B cell (primary cell): Measurements from ENCODE around the gene STYK1. TPM values are rescaled to one million over a fixed set of nuclear protein-coding genes. Genes with fewer than 3 reads are reported as not detected.

Source experiments
- ATAC-seq: fragments of 200-7000 bp; cut with Tn5 transposase; one replicate; pipeline ENCODE4 v1.10.0; 2021; ENCODE audit warnings: low read depth, mild to moderate bottlenecking, moderate number of reproducible peaks, moderate library complexity
- CTCF ChIA-PET: fragments of 350-600 bp; sonication (Branson Sonifier 250); formaldehyde crosslinking; loops from one replicate; lab custom pipeline; 2021; ENCODE audit warnings: antibody characterized with exemption, inconsistent platforms; lab: Charles Lee
- POLR2A ChIA-PET: fragments of 350-600 bp; sonication (Branson Sonifier 250); formaldehyde crosslinking; loops from one replicate; lab custom pipeline; 2021; ENCODE audit warnings: antibody characterized with exemption; lab: Charles Lee
- DNase-seq: peaks from one replicate; pipeline ENCODE4 v3.0.0; 2013
- H2AFZ ChIP-seq: 2 replicates; pipeline ENCODE4 v1.6.1; 2012; ENCODE audit warnings: mild to moderate bottlenecking, low read depth, low read length; ENCODE audit not compliant: insufficient read depth, poor library complexity, severe bottlenecking
- H3K27ac ChIP-seq, 2 donors: 1 replicate in 1 of 2; 2 replicates in 1 of 2; pipeline ENCODE4 v1.5.1; 2012 to 2013; ENCODE audit warnings: low read length in 2 of 2, mild to moderate bottlenecking in 2 of 2, moderate library complexity in 1 of 2
- H3K27me3 ChIP-seq, 4 experiments: fragments of 200-600 bp in 1 of 4; sonication (generic) in 1 of 4; replicated peaks in 1 of 4; 1 replicate in 2 of 4; 2 replicates in 2 of 4; pipeline versions ENCODE4 v1.6.1 to v1.7.0; 2013 to 2016; ENCODE audit warnings: low read length in 3 of 4, mild to moderate bottlenecking in 2 of 4, mixed read lengths in 1 of 4, moderate library complexity in 1 of 4; ENCODE audit not compliant: insufficient read depth in 4 of 4, control insufficient read depth in 3 of 4; ENCODE audit errors: control extremely low read depth in 1 of 4
- H3K36me3 ChIP-seq, 2 experiments: replicated peaks in 1 of 2; 1 replicate in 1 of 2; 2 replicates in 1 of 2; pipeline versions ENCODE4 v1.6.1 to v1.7.1; 2013; ENCODE audit warnings: low read length in 1 of 2; ENCODE audit not compliant: insufficient read depth in 2 of 2, control insufficient read depth in 1 of 2; ENCODE audit errors: control extremely low read depth in 1 of 2, extremely low read depth in 1 of 2
- H3K4me1 ChIP-seq, 2 donors: fragments of 200-600 bp in 1 of 2; sonication (generic) in 1 of 2; 1 replicate in 1 of 2; 2 replicates in 1 of 2; pipeline versions ENCODE4 v1.5.1 to v1.6.1; 2013 to 2017; ENCODE audit warnings: low read length in 2 of 2; ENCODE audit not compliant: control insufficient read depth in 2 of 2, insufficient read depth in 2 of 2
- H3K4me2 ChIP-seq: replicated peaks from 2 replicates; pipeline ENCODE3; 2012; ENCODE audit warnings: mild to moderate bottlenecking, low read depth, low read length; ENCODE audit not compliant: poor library complexity, severe bottlenecking
- H3K4me3 ChIP-seq, 5 experiments: fragments of 200-600 bp in 1 of 5; sonication (generic) in 1 of 5; 1 replicate in 3 of 5; 2 replicates in 2 of 5; pipeline versions ENCODE4 v1.5.1 to v1.7.0; 2011 to 2016; ENCODE audit warnings: low read length in 4 of 5, mild to moderate bottlenecking in 4 of 5, low read depth in 2 of 5, control low read depth in 1 of 5, moderate library complexity in 1 of 5; ENCODE audit not compliant: insufficient read depth in 1 of 5; ENCODE audit errors: control extremely low read depth in 1 of 5, extremely low read depth in 1 of 5
- H3K79me2 ChIP-seq: fragments of 200-600 bp; sonication (generic); one replicate; pipeline ENCODE4 v1.6.0; 2016; ENCODE audit warnings: low read length; ENCODE audit not compliant: control insufficient read depth, insufficient read depth
- H3K9ac ChIP-seq: fragments of 200-600 bp; sonication (generic); 2 replicates; pipeline ENCODE4 v1.6.1; 2017; ENCODE audit warnings: mild to moderate bottlenecking, low read length, moderate library complexity
- H3K9me3 ChIP-seq, 3 donors: one replicate each; pipeline versions ENCODE4 v1.6.1 to v1.7.1; 2013; ENCODE audit warnings: low read length in 2 of 3; ENCODE audit not compliant: control insufficient read depth in 2 of 3, insufficient read depth in 1 of 3; ENCODE audit errors: control extremely low read depth in 1 of 3
- H4K20me1 ChIP-seq: 2 replicates; pipeline ENCODE4 v1.6.0; 2012; ENCODE audit warnings: mild to moderate bottlenecking, low read length; ENCODE audit not compliant: insufficient read depth, control insufficient read depth, poor library complexity, severe bottlenecking
- H3K27ac Mint-ChIP-seq: one replicate; pipeline ENCODE4 v1.8.0; 2021; ENCODE audit warnings: mixed read lengths
- H3K27me3 Mint-ChIP-seq: one replicate; pipeline ENCODE4 v1.8.0; 2021; ENCODE audit warnings: mixed read lengths
- H3K4me1 Mint-ChIP-seq: one replicate; pipeline ENCODE4 v1.8.0; 2021; ENCODE audit warnings: mixed read lengths
- H3K4me3 Mint-ChIP-seq: one replicate; pipeline ENCODE4 v1.8.0; 2021; ENCODE audit warnings: mixed read lengths
- H3K9me3 Mint-ChIP-seq: one replicate; pipeline ENCODE4 v1.8.0; 2022; ENCODE audit warnings: mixed read lengths; ENCODE audit not compliant: insufficient read depth
- CTCF ChIP-seq: fragments of 200-600 bp; IDR thresholded peaks from one replicate; pipeline ENCODE4 v1.8.0; 2022; ENCODE audit warnings: antibody characterized with exemption, mild to moderate bottlenecking
- EZH2 ChIP-seq: IDR thresholded peaks from 2 replicates; pipeline ENCODE4 v1.6.1; 2012; ENCODE audit warnings: borderline replicate concordance, low read depth, mild to moderate bottlenecking, moderate library complexity, low read length; ENCODE audit not compliant: insufficient read depth, poor library complexity, severe bottlenecking
- WGBS: methylation state at CpG from one replicate; pipeline ENCODE4 v1.1.5; 2013; ENCODE audit warnings: missing lambda C conversion rate; ENCODE audit not compliant: insufficient coverage; 5-methylcytosine and 5-hydroxymethylcytosine counted together
- intact Hi-C: fragments of 100-400 bp; cut with micrococcal nuclease; formaldehyde crosslinking; loops from one replicate; pipeline ENCODE4 v1.10.0; 2022
- polyA plus RNA-seq: library from polyadenylated mRNA; depleted of rRNA; stranded (reverse); fragments of >200 nt; gene quantifications from 2 replicates; pipeline ENCODE4 v1.2.3, GENCODE V29; 2012
- total RNA-seq, 2 donors: library from RNA; stranded (reverse); fragments of 120-200 nt in 1 of 2; gene quantifications; 1 replicate in 1 of 2; 2 replicates in 1 of 2; pipeline versions ENCODE4 v1.2.3 to v1.2.4, GENCODE V29; 2013 to 2022

STYK1 gene
- total and polyA plus RNA-seq, 2 donors (not counting 1 experiment from before 2014, with no cell fraction given) = not detected

GRCh38 chr12:10667581-10667980, 6.3 kb downstream of the STYK1 start:
- Histone ChIP-seq H2AFZ (no peak overlapping the region), H3K9me3 (no peaks in the 10 kb centered on the region), H3K4me1 (peaks cover 0 to 8% of the 10 kb centered on the region in 2 donors), H3K27me3 (peaks cover 0 to 7% (median 0%) of the 10 kb centered on the region in 4 experiments), H3K9ac (no peak overlapping the region), H3K36me3 (no peaks in the 10 kb centered on the region), H3K4me2 (no peak overlapping the region), H3K4me3 (no peak overlapping the region), H3K79me2 (no peaks in the 10 kb centered on the region), H4K20me1 (no peaks in the 10 kb centered on the region), H3K27ac (no peak overlapping the region)
- Mint-ChIP-seq H3K27me3 (peaks cover 28% of the 10 kb centered on the region), H3K9me3 (no peaks in the 10 kb centered on the region), H3K27ac (no peak overlapping the region), H3K4me1 (peaks cover 8% of the 10 kb centered on the region), H3K4me3 (peak overlapping the region; percentile 23)
- POLR2A ChIA-PET = no interaction called here
- ATAC-seq = no peak
- intact Hi-C loops = no loop called here
- TF ChIP-seq EZH2 = no peak
- TF ChIP-seq CTCF = no peak
- CTCF ChIA-PET = interaction anchor here (0.6 to 0.7 kb wide), 2 partner anchors 12 to 339 kb away, joined by 3 read pairs; no protein-coding TSS in a partner anchor
- WGBS = 67% methylated on average over 1 of the region's 1 CpG
- no peak for DNase-seq

GRCh38 chr12:10664499-10664898, 9.4 kb downstream of the STYK1 start:
- no peaks in the 10 kb centered on the region for H3K9me3 ChIP-seq
- peaks cover 0 to 4% of the 10 kb centered on the region in 2 donors for H3K4me1 ChIP-seq
- H3K79me2 ChIP-seq = no peaks in the 10 kb centered on the region
- H3K36me3 ChIP-seq = no peaks in the 10 kb centered on the region
- CTCF ChIA-PET = no interaction called here
- H3K9me3 Mint-ChIP-seq = no peaks in the 10 kb centered on the region
- peaks cover 8% of the 10 kb centered on the region for H3K4me1 Mint-ChIP-seq
- H2AFZ ChIP-seq = no peak overlapping the region
- no peak overlapping the region for H3K9ac ChIP-seq
- ATAC-seq (no peak), DNase-seq (no peak)
- no peak overlapping the region for H3K27ac Mint-ChIP-seq
- POLR2A ChIA-PET = no interaction called here
- peaks cover 0 to 4% (median 0%) of the 10 kb centered on the region in 4 experiments for H3K27me3 ChIP-seq
- no peak overlapping the region for H3K4me2 ChIP-seq
- H3K4me3 Mint-ChIP-seq = no peak overlapping the region
- H4K20me1 ChIP-seq = no peaks in the 10 kb centered on the region
- no CpG with 5 or more reads among the region's 2 CpGs for WGBS
- peaks cover 29% of the 10 kb centered on the region for H3K27me3 Mint-ChIP-seq
- no peak for TF ChIP-seq EZH2
- TF ChIP-seq CTCF = no peak
- intact Hi-C loops = no loop called here
- H3K4me3 ChIP-seq = no peak overlapping the region
- no peak overlapping the region for H3K27ac ChIP-seq
